NB4 (cell line): Measurements from ENCODE around the gene PLEKHO2.

Experiments
- DNase-seq: peaks from one replicate; pipeline ENCODE4 v3.0.0; 2010; ENCODE audit warnings: low read depth
- H3K4me3 ChIP-seq: one replicate; pipeline ENCODE4 v1.5.1; 2011; ENCODE audit warnings: mild to moderate bottlenecking, low read depth, low read length, moderate library complexity
- MYC ChIP-seq: IDR thresholded peaks from 2 replicates; pipeline ENCODE4 v1.6.1; 2011; ENCODE audit warnings: low read depth, low read length
- POLR2A ChIP-seq: IDR thresholded peaks from 2 replicates; pipeline ENCODE4 v1.6.1; 2011; ENCODE audit warnings: mild to moderate bottlenecking; ENCODE audit not compliant: insufficient read length; ENCODE audit errors: extremely low read depth
- TF ChIP-seq, protein P1 (sequence below): IDR thresholded peaks from 2 replicates; pipeline ENCODE4 v1.6.1; 2011; ENCODE audit warnings: low read depth, low read length
- TF ChIP-seq, protein P2 (sequence below): IDR thresholded peaks from one replicate; pipeline ENCODE4 v1.5.1; 2012; ENCODE audit warnings: low read depth, low read length

PLEKHO2 gene

GRCh38 chr15:64851503-64851840 lies 9.8 kb downstream of the PLEKHO2 start:
- H3K4me3 ChIP-seq = no peak overlapping the region
- peak; percentile 49 for DNase-seq
- TF ChIP-seq, protein P1, sequence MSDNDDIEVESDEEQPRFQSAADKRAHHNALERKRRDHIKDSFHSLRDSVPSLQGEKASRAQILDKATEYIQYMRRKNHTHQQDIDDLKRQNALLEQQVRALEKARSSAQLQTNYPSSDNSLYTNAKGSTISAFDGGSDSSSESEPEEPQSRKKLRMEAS = no peak
- no peak for TF ChIP-seq POLR2A
- TF ChIP-seq, protein P2, sequence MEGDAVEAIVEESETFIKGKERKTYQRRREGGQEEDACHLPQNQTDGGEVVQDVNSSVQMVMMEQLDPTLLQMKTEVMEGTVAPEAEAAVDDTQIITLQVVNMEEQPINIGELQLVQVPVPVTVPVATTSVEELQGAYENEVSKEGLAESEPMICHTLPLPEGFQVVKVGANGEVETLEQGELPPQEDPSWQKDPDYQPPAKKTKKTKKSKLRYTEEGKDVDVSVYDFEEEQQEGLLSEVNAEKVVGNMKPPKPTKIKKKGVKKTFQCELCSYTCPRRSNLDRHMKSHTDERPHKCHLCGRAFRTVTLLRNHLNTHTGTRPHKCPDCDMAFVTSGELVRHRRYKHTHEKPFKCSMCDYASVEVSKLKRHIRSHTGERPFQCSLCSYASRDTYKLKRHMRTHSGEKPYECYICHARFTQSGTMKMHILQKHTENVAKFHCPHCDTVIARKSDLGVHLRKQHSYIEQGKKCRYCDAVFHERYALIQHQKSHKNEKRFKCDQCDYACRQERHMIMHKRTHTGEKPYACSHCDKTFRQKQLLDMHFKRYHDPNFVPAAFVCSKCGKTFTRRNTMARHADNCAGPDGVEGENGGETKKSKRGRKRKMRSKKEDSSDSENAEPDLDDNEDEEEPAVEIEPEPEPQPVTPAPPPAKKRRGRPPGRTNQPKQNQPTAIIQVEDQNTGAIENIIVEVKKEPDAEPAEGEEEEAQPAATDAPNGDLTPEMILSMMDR = no peak
- TF ChIP-seq MYC = no peak

GRCh38 chr15:64854041-64854440 lies 12.3 kb downstream of the PLEKHO2 start:
- no peak overlapping the region for H3K4me3 ChIP-seq
- no peak for DNase-seq
- TF ChIP-seq, protein P2 = no peak
- TF ChIP-seq MYC (no peak), POLR2A (no peak)
- TF ChIP-seq, protein P1 = no peak

GRCh38 chr15:64854526-64854925 lies 12.8 kb downstream of the PLEKHO2 start:
- H3K4me3 ChIP-seq = no peak overlapping the region
- TF ChIP-seq MYC (no peak), POLR2A (no peak)
- TF ChIP-seq, protein P2 = no peak
- TF ChIP-seq, protein P1 = no peak
- no peak for DNase-seq

- no peak for DNase-seq
- H3K4me3 ChIP-seq = no peak overlapping the region
- TF ChIP-seq, protein P2 = no peak
These were observed 13.7 kb downstream of the PLEKHO2 start for GRCh38 chr15:64855205-64855975.

- no peak overlapping the region for H3K4me3 ChIP-seq
- no peak for DNase-seq
- TF ChIP-seq, protein P1 = no peak
- TF ChIP-seq POLR2A = no peak
- no peak for TF ChIP-seq MYC
- TF ChIP-seq, protein P2 = no peak
These were observed 14.9 kb downstream of the PLEKHO2 start for GRCh38 chr15:64856429-64857145.
